Lower leg skin (tissue), 3 donors: ENCODE data around the gene CCT7.

ENCODE experiments used
- POLR2A ChIP-seq, 2 donors: fragments of 450-650 bp; IDR thresholded peaks; one replicate each; pipeline ENCODE4 v1.6.1; 2016 to 2017; ENCODE audit warnings: antibody characterized with exemption in 2 of 2, mild to moderate bottlenecking in 1 of 2, moderate library complexity in 1 of 2
- TF ChIP-seq, protein P1 (sequence below), 3 donors: fragments of 450-650 bp; IDR thresholded peaks; one replicate each; pipeline ENCODE4 v1.5.1; 2016; ENCODE audit warnings: antibody characterized with exemption in 3 of 3, mild to moderate bottlenecking in 3 of 3, moderate library complexity in 2 of 3

DNA sequence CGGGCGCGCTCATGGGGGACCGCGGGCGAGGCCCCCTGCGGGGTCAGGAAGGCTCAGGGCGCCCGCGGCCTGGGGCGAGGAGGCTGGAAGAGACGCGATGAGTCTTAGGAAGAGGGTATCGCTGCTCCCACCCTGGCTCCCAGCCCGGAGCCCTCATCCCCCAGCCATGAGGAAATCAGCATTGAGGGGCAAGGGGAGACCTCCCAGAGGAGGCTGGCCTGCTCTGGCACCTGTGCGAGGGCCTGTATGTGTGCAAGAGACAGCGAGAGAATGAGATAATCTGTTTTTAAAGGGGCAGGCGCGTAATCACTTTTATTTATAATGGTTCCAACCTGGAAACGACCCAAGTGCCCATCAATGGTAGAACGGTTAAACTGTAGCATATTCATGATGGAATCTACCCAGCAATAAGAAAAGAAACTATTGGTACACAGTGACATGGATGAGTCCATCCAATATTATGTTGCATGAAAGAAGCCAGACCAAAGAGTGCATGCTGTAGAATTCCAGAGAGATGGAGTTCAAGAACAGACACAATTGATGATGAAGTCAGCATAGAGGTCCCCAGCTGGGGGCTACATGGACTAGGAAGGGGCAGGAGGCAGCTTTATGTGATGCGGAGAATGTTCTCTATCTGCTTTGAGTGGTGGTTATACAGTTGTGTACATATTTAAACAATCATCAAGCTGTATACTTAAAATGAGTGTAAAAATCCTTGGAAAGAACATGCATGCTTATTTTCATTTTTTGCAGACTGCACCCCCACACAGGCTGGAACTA, 35.8 kb downstream of the CCT7 start:
- TF ChIP-seq, protein P1, sequence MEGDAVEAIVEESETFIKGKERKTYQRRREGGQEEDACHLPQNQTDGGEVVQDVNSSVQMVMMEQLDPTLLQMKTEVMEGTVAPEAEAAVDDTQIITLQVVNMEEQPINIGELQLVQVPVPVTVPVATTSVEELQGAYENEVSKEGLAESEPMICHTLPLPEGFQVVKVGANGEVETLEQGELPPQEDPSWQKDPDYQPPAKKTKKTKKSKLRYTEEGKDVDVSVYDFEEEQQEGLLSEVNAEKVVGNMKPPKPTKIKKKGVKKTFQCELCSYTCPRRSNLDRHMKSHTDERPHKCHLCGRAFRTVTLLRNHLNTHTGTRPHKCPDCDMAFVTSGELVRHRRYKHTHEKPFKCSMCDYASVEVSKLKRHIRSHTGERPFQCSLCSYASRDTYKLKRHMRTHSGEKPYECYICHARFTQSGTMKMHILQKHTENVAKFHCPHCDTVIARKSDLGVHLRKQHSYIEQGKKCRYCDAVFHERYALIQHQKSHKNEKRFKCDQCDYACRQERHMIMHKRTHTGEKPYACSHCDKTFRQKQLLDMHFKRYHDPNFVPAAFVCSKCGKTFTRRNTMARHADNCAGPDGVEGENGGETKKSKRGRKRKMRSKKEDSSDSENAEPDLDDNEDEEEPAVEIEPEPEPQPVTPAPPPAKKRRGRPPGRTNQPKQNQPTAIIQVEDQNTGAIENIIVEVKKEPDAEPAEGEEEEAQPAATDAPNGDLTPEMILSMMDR (IDR thresholded peaks at IDR 0.05): no peak
- no peak for TF ChIP-seq POLR2A (IDR thresholded peaks at IDR 0.05)
